HEK293 (cell line): Measurements from ENCODE around the gene SLC25A17.

Experiments
- CTCF ChIA-PET: fragments of 350-600 bp; formaldehyde crosslinking; extraction: SDS; loops from one replicate; lab custom pipeline; 2021; ENCODE audit warnings: antibody characterized with exemption; lab: Yijun Ruan, JAX
- POLR2A ChIA-PET: fragments of 300-600 bp; formaldehyde crosslinking; extraction: SDS; loops from one replicate; lab custom pipeline; 2020; ENCODE audit warnings: antibody characterized with exemption, inconsistent platforms; lab: Yijun Ruan, JAX
- H3K27ac ChIP-seq: fragments of 200-500 bp; sonication (Bioruptor generic); 2 replicates; pipeline ENCODE4 v1.5.1; 2014; ENCODE audit warnings: low read depth, low read length, control low read depth, inconsistent platforms; ENCODE audit errors: extremely low read depth
- H3K36me3 ChIP-seq, 2 experiments: fragments of 200-500 bp in 1 of 2; sonication (Bioruptor generic) in 1 of 2; 1 replicate in 1 of 2; 2 replicates in 1 of 2; pipeline ENCODE4 v1.5.1; 2014 to 2017; ENCODE audit warnings: inconsistent platforms in 2 of 2, low read length in 2 of 2; ENCODE audit not compliant: control insufficient read depth in 2 of 2, insufficient read depth in 1 of 2
- H3K4me1 ChIP-seq: fragments of 200-500 bp; sonication (Bioruptor generic); 2 replicates; pipeline ENCODE4 v1.5.1; 2014; ENCODE audit warnings: mild to moderate bottlenecking, low read length, inconsistent platforms; ENCODE audit not compliant: control insufficient read depth, insufficient read depth
- H3K4me3 ChIP-seq: 2 replicates; pipeline ENCODE4 v1.5.1; 2011; ENCODE audit warnings: low read depth, mild to moderate bottlenecking, control low read depth, low read length, moderate library complexity
- H3K9me3 ChIP-seq: fragments of 200-500 bp; sonication (Bioruptor generic); 2 replicates; pipeline ENCODE4 v1.5.1; 2014; ENCODE audit warnings: low read depth, low read length, inconsistent platforms; ENCODE audit not compliant: control insufficient read depth, insufficient read depth
- HOXA7 ChIP-seq: sonication (generic); formaldehyde crosslinking; IDR thresholded peaks from 2 replicates; pipeline ENCODE4 v1.8.1; 2022; ENCODE audit warnings: missing genetic modification reagents, borderline replicate concordance
- HOXD13 ChIP-seq: sonication (generic); formaldehyde crosslinking; IDR thresholded peaks from 2 replicates; pipeline ENCODE4 v1.8.0; 2022; ENCODE audit warnings: missing genetic modification reagents, borderline replicate concordance
- MYNN ChIP-seq: fragments of 450-650 bp; formaldehyde crosslinking; IDR thresholded peaks from 2 replicates; pipeline ENCODE4 v1.5.1; 2016; ENCODE audit warnings: missing biosample characterization, missing genetic modification characterization, borderline replicate concordance
- OVOL3 ChIP-seq: fragments of 450-650 bp; formaldehyde crosslinking; IDR thresholded peaks from 2 replicates; pipeline ENCODE4 v1.5.1; 2016; ENCODE audit warnings: missing biosample characterization, missing genetic modification characterization
- ZNF138 ChIP-seq: fragments of 450-650 bp; formaldehyde crosslinking; IDR thresholded peaks from 2 replicates; pipeline ENCODE4 v1.5.1; 2016; ENCODE audit warnings: missing biosample characterization, missing genetic modification characterization, borderline replicate concordance
- ZNF174 ChIP-seq: fragments of 450-650 bp; formaldehyde crosslinking; IDR thresholded peaks from 2 replicates; pipeline ENCODE4 v1.5.0; 2017; ENCODE audit warnings: missing biosample characterization, mild to moderate bottlenecking, missing genetic modification characterization
- ZNF19 ChIP-seq: fragments of 450-650 bp; formaldehyde crosslinking; IDR thresholded peaks from 2 replicates; pipeline ENCODE4; 2016; ENCODE audit warnings: missing biosample characterization, missing genetic modification characterization, low read depth
- ZNF274 ChIP-seq, 2 experiments: fragments of 200-500 bp in 1 of 2; fragments of 450-650 bp in 1 of 2; sonication (Bioruptor generic) in 1 of 2; formaldehyde crosslinking in 1 of 2; IDR thresholded peaks; 2 replicates each; pipeline versions ENCODE4 v1.5.1 to v1.6.1; 2014 to 2016; ENCODE audit warnings: borderline replicate concordance in 1 of 2, inconsistent platforms in 1 of 2, low read length in 1 of 2, missing biosample characterization in 1 of 2, missing genetic modification characterization in 1 of 2
- ZNF324 ChIP-seq: fragments of 450-650 bp; formaldehyde crosslinking; IDR thresholded peaks from 2 replicates; pipeline ENCODE4 v1.5.1; 2016; ENCODE audit warnings: missing biosample characterization, missing genetic modification characterization
- ZNF501 ChIP-seq: fragments of 450-650 bp; formaldehyde crosslinking; IDR thresholded peaks from 2 replicates; pipeline ENCODE4 v1.5.1; 2016; ENCODE audit warnings: missing biosample characterization, missing genetic modification characterization
- ZNF521 ChIP-seq: fragments of 450-650 bp; formaldehyde crosslinking; IDR thresholded peaks from 2 replicates; pipeline ENCODE4 v1.5.1; 2017; ENCODE audit warnings: missing biosample characterization, mild to moderate bottlenecking, missing genetic modification characterization
- ZNF548 ChIP-seq: fragments of 450-650 bp; formaldehyde crosslinking; IDR thresholded peaks from 2 replicates; pipeline ENCODE4 v1.5.1; 2016; ENCODE audit warnings: missing biosample characterization, missing genetic modification characterization
- ZNF610 ChIP-seq: fragments of 450-650 bp; formaldehyde crosslinking; IDR thresholded peaks from 2 replicates; pipeline ENCODE4 v1.5.1; 2016; ENCODE audit warnings: missing biosample characterization, missing genetic modification characterization, borderline replicate concordance
- ZNF670 ChIP-seq: fragments of 450-650 bp; formaldehyde crosslinking; IDR thresholded peaks from 2 replicates; pipeline ENCODE4 v1.5.1; 2016; ENCODE audit warnings: missing biosample characterization, missing genetic modification characterization, low read depth
- ZNF768 ChIP-seq: fragments of 450-650 bp; formaldehyde crosslinking; IDR thresholded peaks from 2 replicates; pipeline ENCODE4 v1.5.1; 2018; ENCODE audit warnings: missing biosample characterization, mild to moderate bottlenecking, missing genetic modification characterization
- ZNF792 ChIP-seq: fragments of 450-650 bp; formaldehyde crosslinking; IDR thresholded peaks from 2 replicates; pipeline ENCODE4 v1.5.1; 2016; ENCODE audit warnings: missing biosample characterization, missing genetic modification characterization
- ZNF837 ChIP-seq: fragments of 450-650 bp; formaldehyde crosslinking; IDR thresholded peaks from 2 replicates; pipeline ENCODE4 v1.5.1; 2016; ENCODE audit warnings: missing biosample characterization, missing genetic modification characterization
- ZSCAN5A ChIP-seq: fragments of 450-650 bp; formaldehyde crosslinking; IDR thresholded peaks from 2 replicates; pipeline ENCODE4 v1.5.1; 2016; ENCODE audit warnings: missing biosample characterization, missing genetic modification characterization
- TF ChIP-seq, protein P1 (sequence below): fragments of 450-650 bp; formaldehyde crosslinking; IDR thresholded peaks from 2 replicates; pipeline ENCODE4 v1.5.1; 2017; ENCODE audit warnings: missing biosample characterization, missing genetic modification characterization
- TF ChIP-seq, protein P2 (sequence below): fragments of 450-650 bp; formaldehyde crosslinking; IDR thresholded peaks from 2 replicates; pipeline ENCODE4 v1.5.1; 2016; ENCODE audit warnings: missing biosample characterization, missing genetic modification characterization
- TF ChIP-seq, protein P3 (sequence below): fragments of 450-650 bp; formaldehyde crosslinking; IDR thresholded peaks from 2 replicates; pipeline ENCODE4 v1.5.1; 2016; ENCODE audit warnings: missing biosample characterization, missing genetic modification characterization, low read depth

SLC25A17 gene

GRCh38 chr22:40792451-40792850 is 26.7 kb downstream of the SLC25A17 start:
- POLR2A ChIA-PET: no interaction called here
- CTCF ChIA-PET: interaction anchor here (0.5 to 0.6 kb wide), 3 partner anchors 9 to 129 kb away, joined by 3 read pairs; no protein-coding TSS in a partner anchor
- Histone ChIP-seq H3K4me3 (no peak overlapping the region), H3K36me3 (peaks cover 40 to 47% of the 10 kb centered on the region in 2 experiments), H3K9me3 (no peaks in the 10 kb centered on the region), H3K4me1 (peaks cover 6% of the 10 kb centered on the region), H3K27ac (no peak overlapping the region)
- no peak for TF ChIP-seq ZNF837

GRCh38 chr22:40791241-40791640 is 27.9 kb downstream of the SLC25A17 start:
- TF ChIP-seq MYNN (tag by site-specific recombination): no peak
- TF ChIP-seq HOXD13 (CRISPR knock-in tag): no peak
- no peak for TF ChIP-seq ZNF138
- TF ChIP-seq ZNF768 (tag by site-specific recombination): no peak
- TF ChIP-seq ZNF521 (tag by site-specific recombination): no peak
- no peak for TF ChIP-seq ZNF548 (tag by site-specific recombination)
- POLR2A ChIA-PET: no interaction called here
- CTCF ChIA-PET: no interaction called here
- Histone ChIP-seq H3K27ac (no peak overlapping the region), H3K9me3 (no peaks in the 10 kb centered on the region), H3K36me3 (peaks cover 43 to 50% of the 10 kb centered on the region in 2 experiments), H3K4me1 (no peaks in the 10 kb centered on the region), H3K4me3 (no peak overlapping the region)

DNA sequence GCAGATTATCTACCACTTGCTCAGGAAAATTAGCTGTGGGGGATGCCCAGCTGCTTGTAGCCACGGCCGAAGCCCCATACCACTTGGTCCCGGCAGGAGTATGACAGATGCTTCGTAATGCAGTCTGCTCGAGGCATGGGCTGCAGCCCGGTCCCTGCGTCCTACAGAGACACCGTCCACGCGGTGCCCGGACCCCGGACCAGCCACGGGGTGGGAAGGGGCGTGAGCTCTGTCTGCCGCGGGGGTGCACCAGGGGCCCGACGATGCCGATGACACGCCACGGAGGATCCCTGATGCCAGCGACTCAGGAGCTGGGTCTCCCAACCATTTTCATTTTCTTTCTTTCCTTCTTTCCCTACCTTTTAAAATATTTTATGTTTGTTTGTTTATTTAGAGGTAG is 30.0 kb downstream of the SLC25A17 start:
- CTCF ChIA-PET: interaction anchor here (0.8 kb wide), 1 partner anchor 106 kb away, joined by 4 read pairs; no protein-coding TSS in a partner anchor
- TF ChIP-seq OVOL3 (tag by site-specific recombination): no peak
- TF ChIP-seq ZNF670: no peak
- no peak for TF ChIP-seq ZNF610
- no peak for TF ChIP-seq ZNF501 (tag by site-specific recombination)
- TF ChIP-seq ZNF174 (tag by site-specific recombination): no peak
- TF ChIP-seq ZNF324: no peak
- TF ChIP-seq ZSCAN5A (tag by site-specific recombination): no peak
- TF ChIP-seq, protein P1, sequence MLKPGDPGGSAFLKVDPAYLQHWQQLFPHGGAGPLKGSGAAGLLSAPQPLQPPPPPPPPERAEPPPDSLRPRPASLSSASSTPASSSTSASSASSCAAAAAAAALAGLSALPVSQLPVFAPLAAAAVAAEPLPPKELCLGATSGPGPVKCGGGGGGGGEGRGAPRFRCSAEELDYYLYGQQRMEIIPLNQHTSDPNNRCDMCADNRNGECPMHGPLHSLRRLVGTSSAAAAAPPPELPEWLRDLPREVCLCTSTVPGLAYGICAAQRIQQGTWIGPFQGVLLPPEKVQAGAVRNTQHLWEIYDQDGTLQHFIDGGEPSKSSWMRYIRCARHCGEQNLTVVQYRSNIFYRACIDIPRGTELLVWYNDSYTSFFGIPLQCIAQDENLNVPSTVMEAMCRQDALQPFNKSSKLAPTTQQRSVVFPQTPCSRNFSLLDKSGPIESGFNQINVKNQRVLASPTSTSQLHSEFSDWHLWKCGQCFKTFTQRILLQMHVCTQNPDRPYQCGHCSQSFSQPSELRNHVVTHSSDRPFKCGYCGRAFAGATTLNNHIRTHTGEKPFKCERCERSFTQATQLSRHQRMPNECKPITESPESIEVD (tag by site-specific recombination): no peak
- TF ChIP-seq HOXA7 (CRISPR knock-in tag): no peak
- TF ChIP-seq, all 188 proteins: peak for 0
- POLR2A ChIA-PET: no interaction called here
- H3K4me3 ChIP-seq: no peak overlapping the region
- H3K4me1 ChIP-seq: no peaks in the 10 kb centered on the region
- no peaks in the 10 kb centered on the region for H3K9me3 ChIP-seq
- peaks cover 53 to 61% of the 10 kb centered on the region in 2 experiments for H3K36me3 ChIP-seq
- no peak overlapping the region for H3K27ac ChIP-seq

DNA sequence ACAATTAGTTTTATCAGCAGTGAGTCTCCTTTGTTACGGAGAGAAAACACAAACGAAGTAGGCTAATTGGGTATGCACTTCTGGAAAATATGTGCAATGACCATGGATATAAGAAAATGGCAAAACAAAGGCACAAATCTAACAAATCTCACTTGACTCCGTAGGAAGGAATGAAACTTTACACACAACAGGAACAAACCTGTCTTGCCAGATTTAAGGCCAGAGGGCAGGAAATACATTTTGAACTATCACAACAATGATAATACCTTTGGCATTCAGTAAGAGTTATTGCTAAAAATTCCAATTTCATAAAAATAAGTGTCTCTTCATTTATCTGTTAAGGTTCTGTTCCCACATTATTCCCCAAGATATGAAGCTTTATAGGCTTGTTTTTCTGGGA is 36.6 kb downstream of the SLC25A17 start:
- no peak overlapping the region for H3K4me3 ChIP-seq
- POLR2A ChIA-PET: no interaction called here
- H3K4me1 ChIP-seq: no peaks in the 10 kb centered on the region
- peaks cover 40 to 45% of the 10 kb centered on the region in 2 experiments for H3K36me3 ChIP-seq
- CTCF ChIA-PET: interaction anchor here (0.6 kb wide), 2 partner anchors 22 to 27 kb away, joined by 3 read pairs; no protein-coding TSS in a partner anchor
- H3K27ac ChIP-seq: no peak overlapping the region
- H3K9me3 ChIP-seq: no peaks in the 10 kb centered on the region
- TF ChIP-seq ZNF19 (tag by site-specific recombination): no peak
- no peak for TF ChIP-seq ZNF792
- TF ChIP-seq, protein P2, sequence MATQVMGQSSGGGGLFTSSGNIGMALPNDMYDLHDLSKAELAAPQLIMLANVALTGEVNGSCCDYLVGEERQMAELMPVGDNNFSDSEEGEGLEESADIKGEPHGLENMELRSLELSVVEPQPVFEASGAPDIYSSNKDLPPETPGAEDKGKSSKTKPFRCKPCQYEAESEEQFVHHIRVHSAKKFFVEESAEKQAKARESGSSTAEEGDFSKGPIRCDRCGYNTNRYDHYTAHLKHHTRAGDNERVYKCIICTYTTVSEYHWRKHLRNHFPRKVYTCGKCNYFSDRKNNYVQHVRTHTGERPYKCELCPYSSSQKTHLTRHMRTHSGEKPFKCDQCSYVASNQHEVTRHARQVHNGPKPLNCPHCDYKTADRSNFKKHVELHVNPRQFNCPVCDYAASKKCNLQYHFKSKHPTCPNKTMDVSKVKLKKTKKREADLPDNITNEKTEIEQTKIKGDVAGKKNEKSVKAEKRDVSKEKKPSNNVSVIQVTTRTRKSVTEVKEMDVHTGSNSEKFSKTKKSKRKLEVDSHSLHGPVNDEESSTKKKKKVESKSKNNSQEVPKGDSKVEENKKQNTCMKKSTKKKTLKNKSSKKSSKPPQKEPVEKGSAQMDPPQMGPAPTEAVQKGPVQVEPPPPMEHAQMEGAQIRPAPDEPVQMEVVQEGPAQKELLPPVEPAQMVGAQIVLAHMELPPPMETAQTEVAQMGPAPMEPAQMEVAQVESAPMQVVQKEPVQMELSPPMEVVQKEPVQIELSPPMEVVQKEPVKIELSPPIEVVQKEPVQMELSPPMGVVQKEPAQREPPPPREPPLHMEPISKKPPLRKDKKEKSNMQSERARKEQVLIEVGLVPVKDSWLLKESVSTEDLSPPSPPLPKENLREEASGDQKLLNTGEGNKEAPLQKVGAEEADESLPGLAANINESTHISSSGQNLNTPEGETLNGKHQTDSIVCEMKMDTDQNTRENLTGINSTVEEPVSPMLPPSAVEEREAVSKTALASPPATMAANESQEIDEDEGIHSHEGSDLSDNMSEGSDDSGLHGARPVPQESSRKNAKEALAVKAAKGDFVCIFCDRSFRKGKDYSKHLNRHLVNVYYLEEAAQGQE (tag by site-specific recombination): no peak
- no peak for TF ChIP-seq ZNF670
- TF ChIP-seq ZNF274 (IDR thresholded peaks at IDR 0.05; ENCODE audit: low read length): no peak
- no peak for TF ChIP-seq ZNF274 (tag by site-specific recombination; IDR thresholded peaks at IDR 0.05; ENCODE audit: borderline replicate concordance)
- TF ChIP-seq, protein P3, sequence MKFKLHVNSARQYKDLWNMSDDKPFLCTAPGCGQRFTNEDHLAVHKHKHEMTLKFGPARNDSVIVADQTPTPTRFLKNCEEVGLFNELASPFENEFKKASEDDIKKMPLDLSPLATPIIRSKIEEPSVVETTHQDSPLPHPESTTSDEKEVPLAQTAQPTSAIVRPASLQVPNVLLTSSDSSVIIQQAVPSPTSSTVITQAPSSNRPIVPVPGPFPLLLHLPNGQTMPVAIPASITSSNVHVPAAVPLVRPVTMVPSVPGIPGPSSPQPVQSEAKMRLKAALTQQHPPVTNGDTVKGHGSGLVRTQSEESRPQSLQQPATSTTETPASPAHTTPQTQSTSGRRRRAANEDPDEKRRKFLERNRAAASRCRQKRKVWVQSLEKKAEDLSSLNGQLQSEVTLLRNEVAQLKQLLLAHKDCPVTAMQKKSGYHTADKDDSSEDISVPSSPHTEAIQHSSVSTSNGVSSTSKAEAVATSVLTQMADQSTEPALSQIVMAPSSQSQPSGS (tag by site-specific recombination): no peak
